PC-9 (cell line): ENCODE results near the gene FUS.
"Not testable (repeated sequence)": the region's sequence is repeated elsewhere in the genome, so short reads cannot be mapped to it uniquely, and the experiment has no call there.

Source experiments
- EZH2 ChIP-seq: fragments of 200-600 bp; sonication (generic); IDR thresholded peaks from 2 replicates; pipeline ENCODE4 v1.8.0; 2017; ENCODE audit warnings: antibody characterized with exemption, low read depth
- TF ChIP-seq, protein P1 (sequence below): fragments of 200-600 bp; sonication (generic); conservative IDR thresholded peaks from 2 replicates; pipeline ENCODE4 v1.6.1; 2017; ENCODE audit warnings: mixed run types, antibody characterized with exemption, mild to moderate bottlenecking, moderate library complexity

DNA sequence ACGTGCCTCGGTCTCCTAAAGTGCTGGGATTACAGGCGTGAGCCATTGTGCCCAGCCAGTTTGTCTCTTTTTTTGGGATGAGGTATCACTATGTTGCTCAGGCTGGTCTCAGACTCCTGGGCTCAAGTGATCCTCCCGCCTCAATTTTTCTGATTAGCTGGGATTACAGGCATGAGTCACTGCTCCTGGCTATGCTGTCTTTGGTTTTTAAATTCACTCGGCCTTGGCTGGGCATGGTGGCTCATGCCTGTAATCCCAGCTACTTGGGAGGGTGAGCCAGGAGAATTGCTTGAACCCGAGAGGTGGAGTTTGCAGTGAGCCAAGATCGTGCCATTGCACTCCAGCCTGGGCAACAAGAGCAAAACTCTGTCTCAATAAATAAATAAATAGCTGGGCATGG is 35.5 kb upstream of the FUS start:
- TF ChIP-seq, protein P1, sequence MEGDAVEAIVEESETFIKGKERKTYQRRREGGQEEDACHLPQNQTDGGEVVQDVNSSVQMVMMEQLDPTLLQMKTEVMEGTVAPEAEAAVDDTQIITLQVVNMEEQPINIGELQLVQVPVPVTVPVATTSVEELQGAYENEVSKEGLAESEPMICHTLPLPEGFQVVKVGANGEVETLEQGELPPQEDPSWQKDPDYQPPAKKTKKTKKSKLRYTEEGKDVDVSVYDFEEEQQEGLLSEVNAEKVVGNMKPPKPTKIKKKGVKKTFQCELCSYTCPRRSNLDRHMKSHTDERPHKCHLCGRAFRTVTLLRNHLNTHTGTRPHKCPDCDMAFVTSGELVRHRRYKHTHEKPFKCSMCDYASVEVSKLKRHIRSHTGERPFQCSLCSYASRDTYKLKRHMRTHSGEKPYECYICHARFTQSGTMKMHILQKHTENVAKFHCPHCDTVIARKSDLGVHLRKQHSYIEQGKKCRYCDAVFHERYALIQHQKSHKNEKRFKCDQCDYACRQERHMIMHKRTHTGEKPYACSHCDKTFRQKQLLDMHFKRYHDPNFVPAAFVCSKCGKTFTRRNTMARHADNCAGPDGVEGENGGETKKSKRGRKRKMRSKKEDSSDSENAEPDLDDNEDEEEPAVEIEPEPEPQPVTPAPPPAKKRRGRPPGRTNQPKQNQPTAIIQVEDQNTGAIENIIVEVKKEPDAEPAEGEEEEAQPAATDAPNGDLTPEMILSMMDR, result not testable (repeated sequence)
- TF ChIP-seq EZH2, result not testable (repeated sequence)
